CD14-positive monocyte (primary cell): Measurements from ENCODE around the gene CD247. TPM values are rescaled to one million over a fixed set of nuclear protein-coding genes. Genes with fewer than 3 reads are reported as not detected.

ENCODE experiments used
- DNase-seq, 3 donors: peaks; one replicate each; pipeline ENCODE4 v3.0.0-alpha.2; 2011 to 2022
- H2AFZ ChIP-seq: 2 replicates; pipeline ENCODE4 v1.6.0; 2012; ENCODE audit warnings: mild to moderate bottlenecking, low read depth, low read length, inconsistent platforms; ENCODE audit not compliant: insufficient read depth, poor library complexity, severe bottlenecking
- H3K27ac ChIP-seq, 2 donors: 1 replicate in 1 of 2; 2 replicates in 1 of 2; pipeline ENCODE4 v1.5.1; 2012 to 2013; ENCODE audit warnings: low read length in 2 of 2, control low read depth in 1 of 2, inconsistent platforms in 1 of 2, low read depth in 1 of 2, mild to moderate bottlenecking in 1 of 2
- H3K27me3 ChIP-seq, 2 donors: one replicate each; pipeline versions ENCODE4 v1.6.0 to v1.6.1; 2011 to 2013; ENCODE audit warnings: low read length in 2 of 2; ENCODE audit not compliant: control insufficient read depth in 2 of 2, insufficient read depth in 2 of 2
- H3K36me3 ChIP-seq, 2 donors: replicated peaks in 1 of 2; 1 replicate in 1 of 2; 2 replicates in 1 of 2; pipeline versions ENCODE4 v1.5.1 to v1.6.1; 2012 to 2013; ENCODE audit warnings: low read length in 2 of 2, control low read depth in 1 of 2, inconsistent platforms in 1 of 2, mild to moderate bottlenecking in 1 of 2; ENCODE audit not compliant: insufficient read depth in 2 of 2, control insufficient read depth in 1 of 2
- H3K4me1 ChIP-seq, 2 donors: 1 replicate in 1 of 2; 2 replicates in 1 of 2; pipeline versions ENCODE4 v1.5.1 to v1.6.1; 2012 to 2013; ENCODE audit warnings: low read length in 2 of 2, control low read depth in 1 of 2, inconsistent platforms in 1 of 2, mild to moderate bottlenecking in 1 of 2, moderate library complexity in 1 of 2; ENCODE audit not compliant: insufficient read depth in 2 of 2, control insufficient read depth in 1 of 2
- H3K4me2 ChIP-seq: replicated peaks from 2 replicates; pipeline ENCODE3; 2012; ENCODE audit warnings: low read length, moderate library complexity, mild to moderate bottlenecking; ENCODE audit not compliant: poor library complexity, severe bottlenecking; ENCODE audit errors: extremely low read depth
- H3K4me3 ChIP-seq, 3 experiments: fragments of 200-600 bp in 1 of 3; sonication (generic) in 1 of 3; replicated peaks in 1 of 3; 1 replicate in 2 of 3; 2 replicates in 1 of 3; pipeline ENCODE4 v1.5.1; 2011 to 2013; ENCODE audit warnings: low read length in 3 of 3, mild to moderate bottlenecking in 3 of 3, control low read depth in 2 of 3, low read depth in 2 of 3, inconsistent platforms in 1 of 3, moderate library complexity in 1 of 3
- H3K79me2 ChIP-seq: 2 replicates; pipeline ENCODE4 v1.6.0; 2012; ENCODE audit warnings: mild to moderate bottlenecking, control low read depth, inconsistent platforms, low read length, moderate library complexity; ENCODE audit not compliant: insufficient read depth
- H3K9ac ChIP-seq: 2 replicates; pipeline ENCODE4 v1.6.0; 2017; ENCODE audit warnings: low read length, mild to moderate bottlenecking; ENCODE audit not compliant: insufficient read depth, poor library complexity, severe bottlenecking
- H3K9me3 ChIP-seq, 2 donors: replicated peaks in 1 of 2; 1 replicate in 1 of 2; 2 replicates in 1 of 2; pipeline versions ENCODE4 v1.5.1 to v1.6.1; 2012 to 2013; ENCODE audit warnings: low read length in 2 of 2, control low read depth in 1 of 2; ENCODE audit not compliant: control insufficient read depth in 1 of 2, insufficient read depth in 1 of 2
- H4K20me1 ChIP-seq: 2 replicates; pipeline ENCODE4 v1.6.0; 2012; ENCODE audit warnings: mild to moderate bottlenecking, low read length, control low read depth, moderate library complexity; ENCODE audit not compliant: insufficient read depth
- H3K27ac Mint-ChIP-seq, 7 donors: one replicate each; pipeline ENCODE4 v1.8.0; 2020; ENCODE audit warnings: mild to moderate bottlenecking in 7 of 7, mixed read lengths in 7 of 7, moderate library complexity in 6 of 7, inconsistent platforms in 2 of 7
- H3K27me3 Mint-ChIP-seq, 3 donors: one replicate each; pipeline ENCODE4 v1.8.0; 2021 to 2022; ENCODE audit warnings: low read depth in 3 of 3, mild to moderate bottlenecking in 3 of 3, mixed read lengths in 3 of 3, moderate library complexity in 3 of 3, inconsistent platforms in 1 of 3
- H3K36me3 Mint-ChIP-seq, 2 donors: one replicate each; pipeline ENCODE4 v1.8.0; 2020; ENCODE audit warnings: mixed read lengths in 2 of 2, inconsistent platforms in 1 of 2, mild to moderate bottlenecking in 1 of 2
- H3K4me1 Mint-ChIP-seq: one replicate; pipeline ENCODE4 v1.8.0; 2020; ENCODE audit warnings: mild to moderate bottlenecking, mixed read lengths
- H3K4me3 Mint-ChIP-seq, 2 donors: one replicate each; pipeline ENCODE4 v1.8.0; 2020; ENCODE audit warnings: mild to moderate bottlenecking in 2 of 2, mixed read lengths in 2 of 2, moderate library complexity in 1 of 2
- H3K9me3 Mint-ChIP-seq, 7 donors: one replicate each; pipeline ENCODE4 v1.8.0; 2020 to 2022; ENCODE audit warnings: mixed read lengths in 7 of 7, mild to moderate bottlenecking in 6 of 7, moderate library complexity in 6 of 7, inconsistent platforms in 2 of 7
- CTCF ChIP-seq: fragments of 200-600 bp; IDR thresholded peaks from one replicate; pipeline ENCODE4 v1.8.0; 2022; ENCODE audit warnings: antibody characterized with exemption, mild to moderate bottlenecking
- WGBS: methylation state at CpG from one replicate; pipeline ENCODE4 v1.1.5; 2013; ENCODE audit warnings: missing lambda C conversion rate; ENCODE audit not compliant: insufficient coverage; 5-methylcytosine and 5-hydroxymethylcytosine counted together
- intact Hi-C, 2 donors: fragments of 100-400 bp; cut with micrococcal nuclease; formaldehyde crosslinking; loops; one replicate each; pipeline versions ENCODE4 v1.15.0 to v1.15.1; 2023
- polyA plus RNA-seq, 3 donors: library from polyadenylated mRNA; depleted of rRNA in 1 of 3; unstranded in 2 of 3; stranded (reverse) in 1 of 3; fragments of 300-500 nt in 2 of 3; fragments of >200 nt in 1 of 3; fragmentation: Illumina TruSeq in 2 of 3; gene quantifications; 1 replicate in 2 of 3; 2 replicates in 1 of 3; pipeline ENCODE4 v1.2.3, GENCODE V29; 2012 to 2021

Gene CD247
- polyA plus RNA-seq, 3 donors = 0.29 to 1.8 (median 1.6) TPM

- Histone ChIP-seq H3K36me3 (no peaks in the 10 kb centered on the region), H3K4me2 (no peak overlapping the region), H3K27me3 (peaks cover 0 to 13% of the 10 kb centered on the region in 2 donors), H3K9ac (no peak overlapping the region), H4K20me1 (no peaks in the 10 kb centered on the region), H2AFZ (no peak overlapping the region), H3K4me3 (no peak overlapping the region), H3K9me3 (no peaks in the 10 kb centered on the region), H3K79me2 (no peaks in the 10 kb centered on the region), H3K27ac (no peak overlapping the region), H3K4me1 (peaks cover 7 to 9% of the 10 kb centered on the region in 2 donors)
- 100% methylated on average over 2 of the region's 6 CpGs for WGBS
- TF ChIP-seq CTCF = no peak
- intact Hi-C loops = loop anchor here in 1 of 2 donors (10.0 kb wide), 1 partner anchor 82 kb away; no protein-coding TSS in a partner anchor
- H3K27ac Mint-ChIP-seq = no peak overlapping the region
- no peaks in the 10 kb centered on the region for H3K36me3 Mint-ChIP-seq
- peaks cover 12% of the 10 kb centered on the region for H3K4me1 Mint-ChIP-seq
- H3K4me3 Mint-ChIP-seq = no peak overlapping the region
- peaks cover 15 to 31% (median 19%) of the 10 kb centered on the region in 3 donors for H3K27me3 Mint-ChIP-seq
- DNase-seq = no peak
- H3K9me3 Mint-ChIP-seq = no peaks in the 10 kb centered on the region
These were observed 65.2 kb downstream of the CD247 start for GRCh38 chr1:167453123-167453522.

DNA sequence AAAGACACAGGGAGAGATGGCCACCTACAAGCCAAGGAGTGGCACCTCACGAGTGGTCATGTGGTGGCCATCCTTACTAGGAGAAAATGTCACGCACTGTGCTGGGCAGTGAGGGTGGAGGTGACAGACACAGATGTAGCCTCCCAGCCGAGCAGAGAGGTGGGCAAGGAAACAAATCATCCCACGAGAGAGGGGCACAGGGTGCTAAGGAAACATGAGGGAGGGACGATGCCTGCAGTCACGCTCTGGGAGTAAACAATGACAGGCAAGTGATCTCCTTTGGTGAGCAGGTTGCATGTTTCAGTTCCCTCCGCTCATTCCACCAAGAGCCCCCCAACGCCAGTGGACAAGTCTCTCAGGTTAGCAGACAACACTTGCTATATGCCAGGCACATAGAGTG, 65.8 kb downstream of the CD247 start:
- H3K9me3 Mint-ChIP-seq = no peaks in the 10 kb centered on the region
- Histone ChIP-seq H3K4me1 (peaks cover 11 to 16% of the 10 kb centered on the region in 2 donors), H3K9ac (no peak overlapping the region), H3K79me2 (no peaks in the 10 kb centered on the region), H3K27ac (no peak overlapping the region), H3K4me2 (no peak overlapping the region), H3K9me3 (no peaks in the 10 kb centered on the region), H2AFZ (no peak overlapping the region), H3K36me3 (no peaks in the 10 kb centered on the region), H3K27me3 (peaks cover 0 to 13% of the 10 kb centered on the region in 2 donors), H4K20me1 (no peaks in the 10 kb centered on the region), H3K4me3 (no peak overlapping the region)
- H3K27ac Mint-ChIP-seq = no peak overlapping the region
- no peak overlapping the region for H3K4me3 Mint-ChIP-seq
- peaks cover 19% of the 10 kb centered on the region for H3K4me1 Mint-ChIP-seq
- intact Hi-C loops = loop anchor here in 1 of 2 donors (10.0 kb wide), 1 partner anchor 82 kb away; no protein-coding TSS in a partner anchor
- peaks cover 14 to 27% (median 19%) of the 10 kb centered on the region in 3 donors for H3K27me3 Mint-ChIP-seq
- H3K36me3 Mint-ChIP-seq = no peaks in the 10 kb centered on the region
- 95% methylated on average over 5 of the region's 8 CpGs for WGBS
- TF ChIP-seq CTCF = no peak
- no peak for DNase-seq
